ENCODE data around the gene SNW1.
A peak's percentile ranks its signal among the peaks of the same experiment; 100 is the strongest.

SNW1 gene

GRCh38 chr14:77799863-77800730, 39.1 kb upstream of the SNW1 start, which contains the start of gene ADCK1 (continued):
- TF ChIP-seq, protein P1, sequence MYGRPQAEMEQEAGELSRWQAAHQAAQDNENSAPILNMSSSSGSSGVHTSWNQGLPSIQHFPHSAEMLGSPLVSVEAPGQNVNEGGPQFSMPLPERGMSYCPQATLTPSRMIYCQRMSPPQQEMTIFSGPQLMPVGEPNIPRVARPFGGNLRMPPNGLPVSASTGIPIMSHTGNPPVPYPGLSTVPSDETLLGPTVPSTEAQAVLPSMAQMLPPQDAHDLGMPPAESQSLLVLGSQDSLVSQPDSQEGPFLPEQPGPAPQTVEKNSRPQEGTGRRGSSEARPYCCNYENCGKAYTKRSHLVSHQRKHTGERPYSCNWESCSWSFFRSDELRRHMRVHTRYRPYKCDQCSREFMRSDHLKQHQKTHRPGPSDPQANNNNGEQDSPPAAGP (tag by site-specific recombination; IDR thresholded peaks at IDR 0.05): no peak
- TF ChIP-seq ZNF530 (tag by site-specific recombination; IDR thresholded peaks at IDR 0.05; ENCODE audit: low read depth): no peak
- no peak for TF ChIP-seq FEZF1 (tag by site-specific recombination; IDR thresholded peaks at IDR 0.05)
- TF ChIP-seq ZNF654 (tag by site-specific recombination; IDR thresholded peaks at IDR 0.05; ENCODE audit: low read depth): no peak
- peak; percentile 61; the same call in 1 of the 2 replicates for TF ChIP-seq ZBTB17 (tag by site-specific recombination; IDR thresholded peaks at IDR 0.05)
- peak; percentile 70 for TF ChIP-seq ZNF394 (tag by site-specific recombination; IDR thresholded peaks at IDR 0.05; ENCODE audit: borderline replicate concordance)
- TF ChIP-seq ZNF133 (tag by site-specific recombination; IDR thresholded peaks at IDR 0.05): no peak
- TF ChIP-seq ZNF211 (tag by site-specific recombination; IDR thresholded peaks at IDR 0.05; ENCODE audit: low read depth): no peak
- no peak for TF ChIP-seq INSM2 (tag by site-specific recombination; IDR thresholded peaks at IDR 0.05)
- TF ChIP-seq MEIS1 (CRISPR knock-in tag; IDR thresholded peaks at IDR 0.05; ENCODE audit: borderline replicate concordance): no peak
- no peak for TF ChIP-seq ZNF10 (tag by site-specific recombination; IDR thresholded peaks at IDR 0.05)
- TF ChIP-seq BCL11A (tag by site-specific recombination; IDR thresholded peaks at IDR 0.05; ENCODE audit: low read depth): no peak
- 0 out of 2 replicates have a peak, but pooled peaks have one; percentile 39 for TF ChIP-seq YY2 (tag by site-specific recombination; IDR thresholded peaks at IDR 0.05)
- no peak for TF ChIP-seq ZNF324 (tag by site-specific recombination; IDR thresholded peaks at IDR 0.05)
- TF ChIP-seq ZNF112 (tag by site-specific recombination; IDR thresholded peaks at IDR 0.05): no peak
- peak; percentile 58; the same call in 1 of the 2 replicates for TF ChIP-seq SP7 (tag by site-specific recombination; IDR thresholded peaks at IDR 0.05)
- TF ChIP-seq ZNF549 (tag by site-specific recombination; IDR thresholded peaks at IDR 0.05): no peak
- TF ChIP-seq, protein P2, sequence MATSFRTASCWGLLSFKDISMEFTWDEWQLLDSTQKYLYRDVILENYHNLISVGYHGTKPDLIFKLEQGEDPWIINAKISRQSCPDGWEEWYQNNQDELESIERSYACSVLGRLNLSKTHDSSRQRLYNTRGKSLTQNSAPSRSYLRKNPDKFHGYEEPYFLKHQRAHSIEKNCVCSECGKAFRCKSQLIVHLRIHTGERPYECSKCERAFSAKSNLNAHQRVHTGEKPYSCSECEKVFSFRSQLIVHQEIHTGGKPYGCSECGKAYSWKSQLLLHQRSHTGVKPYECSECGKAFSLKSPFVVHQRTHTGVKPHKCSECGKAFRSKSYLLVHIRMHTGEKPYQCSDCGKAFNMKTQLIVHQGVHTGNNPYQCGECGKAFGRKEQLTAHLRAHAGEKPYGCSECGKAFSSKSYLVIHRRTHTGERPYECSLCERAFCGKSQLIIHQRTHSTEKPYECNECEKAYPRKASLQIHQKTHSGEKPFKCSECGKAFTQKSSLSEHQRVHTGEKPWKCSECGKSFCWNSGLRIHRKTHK (tag by site-specific recombination; IDR thresholded peaks at IDR 0.05): no peak
- TF ChIP-seq ZNF792 (tag by site-specific recombination; IDR thresholded peaks at IDR 0.05): no peak
- TF ChIP-seq SALL2 (tag by site-specific recombination; IDR thresholded peaks at IDR 0.05; ENCODE audit: borderline replicate concordance): no peak
- TF ChIP-seq ZNF600 (tag by site-specific recombination; IDR thresholded peaks at IDR 0.05): 0 out of 2 replicates have a peak, but pooled peaks have one; percentile 61
- no peak for TF ChIP-seq KLF7 (tag by site-specific recombination; IDR thresholded peaks at IDR 0.05; ENCODE audit: borderline replicate concordance)
- no peak for TF ChIP-seq ZNF157 (tag by site-specific recombination; IDR thresholded peaks at IDR 0.05)
- peak; percentile 76; the same call in 1 of the 2 replicates for TF ChIP-seq ZXDB (tag by site-specific recombination; IDR thresholded peaks at IDR 0.05)
- no peak for TF ChIP-seq HOXA7 (CRISPR knock-in tag; IDR thresholded peaks at IDR 0.05; ENCODE audit: borderline replicate concordance)
- TF ChIP-seq KLF16 (tag by site-specific recombination; IDR thresholded peaks at IDR 0.05): 0 out of 2 replicates have a peak, but pooled peaks have one; percentile 56
- no peak for TF ChIP-seq ZNF221 (tag by site-specific recombination; IDR thresholded peaks at IDR 0.05; ENCODE audit: borderline replicate concordance)
- TF ChIP-seq ZFP37 (tag by site-specific recombination; IDR thresholded peaks at IDR 0.05): no peak
- TF ChIP-seq ZNF202 (tag by site-specific recombination; IDR thresholded peaks at IDR 0.05; ENCODE audit: borderline replicate concordance): no peak
- no peak for TF ChIP-seq ZFP3 (tag by site-specific recombination; IDR thresholded peaks at IDR 0.05; ENCODE audit: low read depth)
- TF ChIP-seq ZFP41 (tag by site-specific recombination; IDR thresholded peaks at IDR 0.05; ENCODE audit: borderline replicate concordance): no peak
- no peak for TF ChIP-seq ZNF629 (tag by site-specific recombination; IDR thresholded peaks at IDR 0.05)
- no peak for TF ChIP-seq PRDM1 (tag by site-specific recombination; IDR thresholded peaks at IDR 0.05)
- TF ChIP-seq ZNF423 (tag by site-specific recombination; IDR thresholded peaks at IDR 0.05): no peak
- TF ChIP-seq ZNF548 (tag by site-specific recombination; IDR thresholded peaks at IDR 0.05): no peak
- no peak for TF ChIP-seq GLI2 (tag by site-specific recombination; IDR thresholded peaks at IDR 0.05; ENCODE audit: borderline replicate concordance, low read depth)
- no peak for TF ChIP-seq HOXD13 (CRISPR knock-in tag; IDR thresholded peaks at IDR 0.05; ENCODE audit: borderline replicate concordance)
